WERI-Rb-1 (cell line): ENCODE results near the gene ARID3C.

Source experiments
- DNase-seq: peaks from one replicate; pipeline ENCODE4 v3.0.0-alpha.2; 2020
- H3K27ac ChIP-seq: fragments of 250-450 bp; sonication (Bioruptor Pico); 2 replicates; pipeline ENCODE4 v1.5.1; 2020; ENCODE audit warnings: mild to moderate bottlenecking, moderate library complexity
- H3K27me3 ChIP-seq: fragments of 250-450 bp; sonication (Bioruptor Pico); 2 replicates; pipeline ENCODE4 v1.5.1; 2021; ENCODE audit warnings: mild to moderate bottlenecking, low read depth, moderate library complexity; ENCODE audit not compliant: insufficient read depth, severe bottlenecking
- H3K36me3 ChIP-seq: fragments of 250-450 bp; sonication (Bioruptor Pico); 2 replicates; pipeline ENCODE4 v1.5.1; 2020; ENCODE audit warnings: mild to moderate bottlenecking, moderate library complexity
- H3K4me3 ChIP-seq: 2 replicates; pipeline ENCODE4 v1.5.1; 2011; ENCODE audit warnings: low read depth, mild to moderate bottlenecking, control low read depth, low read length
- H3K9me3 ChIP-seq: fragments of 250-450 bp; sonication (Bioruptor Pico); 2 replicates; pipeline ENCODE4 v1.5.1; 2021; ENCODE audit warnings: mild to moderate bottlenecking, moderate library complexity; ENCODE audit not compliant: severe bottlenecking
- TF ChIP-seq, protein P1 (sequence below): IDR thresholded peaks from 2 replicates; pipeline ENCODE4 v1.5.1; 2011; ENCODE audit warnings: low read depth, mild to moderate bottlenecking, control low read depth, inconsistent platforms, low read length

The ARID3C gene

DNA sequence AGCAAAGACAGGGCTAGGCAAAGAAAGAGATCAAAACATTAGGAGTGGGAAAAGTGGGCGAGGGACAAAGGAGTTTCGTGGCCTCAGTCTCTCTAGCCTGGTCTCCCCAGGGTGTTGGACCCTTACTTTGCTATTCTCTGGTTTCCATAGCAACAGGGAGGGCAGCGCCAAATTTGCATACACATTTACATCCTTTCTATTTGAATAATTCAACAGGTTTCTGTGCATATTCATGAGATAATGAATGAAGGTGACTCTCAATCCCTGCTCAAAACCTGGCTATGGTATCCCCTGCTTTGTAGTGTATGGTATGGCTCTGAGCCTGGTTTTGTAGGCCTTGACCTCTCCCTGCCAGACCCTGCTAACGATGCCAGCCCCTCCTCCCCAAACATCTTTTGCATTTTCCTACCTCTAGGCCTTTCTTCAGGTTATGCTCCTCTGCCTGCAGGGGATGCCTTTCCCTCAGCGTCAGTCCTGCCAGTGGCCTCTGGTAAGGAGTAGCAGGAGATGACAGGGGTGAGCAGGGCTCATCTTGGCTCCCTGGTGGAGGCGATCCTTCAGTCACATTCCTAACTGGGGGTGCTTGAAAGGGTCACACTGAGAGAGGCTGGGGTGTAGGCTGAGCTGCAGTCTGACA is 26.8 kb downstream of the ARID3C start:
- H3K27ac ChIP-seq, result no peak overlapping the region
- TF ChIP-seq, protein P1, sequence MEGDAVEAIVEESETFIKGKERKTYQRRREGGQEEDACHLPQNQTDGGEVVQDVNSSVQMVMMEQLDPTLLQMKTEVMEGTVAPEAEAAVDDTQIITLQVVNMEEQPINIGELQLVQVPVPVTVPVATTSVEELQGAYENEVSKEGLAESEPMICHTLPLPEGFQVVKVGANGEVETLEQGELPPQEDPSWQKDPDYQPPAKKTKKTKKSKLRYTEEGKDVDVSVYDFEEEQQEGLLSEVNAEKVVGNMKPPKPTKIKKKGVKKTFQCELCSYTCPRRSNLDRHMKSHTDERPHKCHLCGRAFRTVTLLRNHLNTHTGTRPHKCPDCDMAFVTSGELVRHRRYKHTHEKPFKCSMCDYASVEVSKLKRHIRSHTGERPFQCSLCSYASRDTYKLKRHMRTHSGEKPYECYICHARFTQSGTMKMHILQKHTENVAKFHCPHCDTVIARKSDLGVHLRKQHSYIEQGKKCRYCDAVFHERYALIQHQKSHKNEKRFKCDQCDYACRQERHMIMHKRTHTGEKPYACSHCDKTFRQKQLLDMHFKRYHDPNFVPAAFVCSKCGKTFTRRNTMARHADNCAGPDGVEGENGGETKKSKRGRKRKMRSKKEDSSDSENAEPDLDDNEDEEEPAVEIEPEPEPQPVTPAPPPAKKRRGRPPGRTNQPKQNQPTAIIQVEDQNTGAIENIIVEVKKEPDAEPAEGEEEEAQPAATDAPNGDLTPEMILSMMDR, result 0 out of 2 replicates have a peak, but pooled peaks have one; percentile 2
- no peak for DNase-seq
- H3K9me3 ChIP-seq, result no peaks in the 10 kb centered on the region
- H3K27me3 ChIP-seq, result no peaks in the 10 kb centered on the region
- H3K36me3 ChIP-seq, result no peaks in the 10 kb centered on the region
- no peak overlapping the region for H3K4me3 ChIP-seq

DNA sequence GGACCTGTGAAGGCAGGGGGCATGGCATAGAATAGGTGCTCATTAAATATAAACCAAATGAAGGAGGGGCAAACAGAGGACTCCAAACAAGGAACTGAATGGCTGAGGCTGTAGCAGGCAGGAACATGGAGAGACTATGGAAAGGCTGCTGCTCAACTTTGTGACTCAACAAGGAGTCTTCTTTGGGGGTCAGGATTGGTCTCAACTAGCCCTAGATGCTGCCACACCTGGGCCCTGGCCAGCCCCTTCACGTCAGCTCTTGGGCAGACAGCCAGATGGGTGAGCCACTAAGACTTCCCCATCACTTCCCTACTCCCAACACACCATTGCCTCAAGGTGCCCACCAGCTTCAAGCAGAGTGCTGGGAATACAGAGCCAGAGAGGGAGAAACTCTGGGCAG is 28.0 kb downstream of the ARID3C start:
- TF ChIP-seq, protein P1, result no peak
- H3K9me3 ChIP-seq, result no peaks in the 10 kb centered on the region

DNA sequence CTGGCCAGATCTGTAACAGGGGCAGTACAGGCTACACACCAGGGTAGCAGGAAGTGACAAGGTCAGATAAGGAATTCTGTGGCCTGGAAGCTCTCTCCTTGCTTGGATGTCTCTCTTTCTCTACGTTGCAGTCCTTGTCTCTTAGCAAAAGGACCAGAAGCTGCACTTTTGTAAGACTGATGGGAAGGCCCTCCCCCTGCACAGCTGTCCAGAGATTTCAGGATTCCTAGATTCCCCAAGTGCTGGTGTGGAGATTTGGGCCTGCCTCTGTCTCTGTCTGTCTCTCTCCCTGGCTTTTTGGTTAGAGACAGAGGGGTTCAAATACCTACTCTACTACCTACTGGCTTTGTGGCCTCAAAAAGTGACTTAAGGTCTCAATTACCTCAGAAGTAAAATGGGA is 29.3 kb downstream of the ARID3C start:
- DNase-seq, result no peak
- H3K4me3 ChIP-seq, result no peak overlapping the region
- TF ChIP-seq, protein P1, result no peak
- no peaks in the 10 kb centered on the region for H3K9me3 ChIP-seq
- H3K27me3 ChIP-seq, result no peaks in the 10 kb centered on the region
- H3K27ac ChIP-seq, result no peak overlapping the region
- no peaks in the 10 kb centered on the region for H3K36me3 ChIP-seq

More for the DNA sequence above, 28.0 kb downstream of the ARID3C start:
- H3K27me3 ChIP-seq, result no peaks in the 10 kb centered on the region
- H3K4me3 ChIP-seq, result no peak overlapping the region
- no peak overlapping the region for H3K27ac ChIP-seq
- DNase-seq, result no peak
- H3K36me3 ChIP-seq, result no peaks in the 10 kb centered on the region

DNA sequence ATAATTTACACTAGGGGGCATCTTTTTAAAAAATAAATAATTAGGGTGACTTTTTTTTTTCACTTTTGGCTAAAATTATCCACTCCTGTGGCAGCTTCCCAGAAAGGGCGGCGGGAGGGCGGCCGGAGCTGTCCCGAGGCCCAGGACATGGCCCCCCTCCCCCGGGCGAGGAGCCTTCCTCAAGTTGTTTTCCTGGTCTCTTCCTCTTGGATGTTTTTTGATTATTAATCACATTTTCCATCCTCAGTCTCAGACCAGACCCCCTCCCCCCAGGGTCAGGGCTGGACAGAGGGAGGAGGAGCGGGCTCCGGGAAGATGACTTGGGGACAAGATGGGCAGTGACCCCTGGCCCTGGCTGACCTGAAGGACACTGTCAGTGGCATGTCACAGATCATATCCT is 34.7 kb downstream of the ARID3C start:
- no peak for DNase-seq
- Histone ChIP-seq H3K9me3 (no peaks in the 10 kb centered on the region), H3K36me3 (no peaks in the 10 kb centered on the region), H3K27me3 (peaks cover 15% of the 10 kb centered on the region), H3K27ac (no peak overlapping the region), H3K4me3 (no peak overlapping the region)
- TF ChIP-seq, protein P1, result no peak

DNA sequence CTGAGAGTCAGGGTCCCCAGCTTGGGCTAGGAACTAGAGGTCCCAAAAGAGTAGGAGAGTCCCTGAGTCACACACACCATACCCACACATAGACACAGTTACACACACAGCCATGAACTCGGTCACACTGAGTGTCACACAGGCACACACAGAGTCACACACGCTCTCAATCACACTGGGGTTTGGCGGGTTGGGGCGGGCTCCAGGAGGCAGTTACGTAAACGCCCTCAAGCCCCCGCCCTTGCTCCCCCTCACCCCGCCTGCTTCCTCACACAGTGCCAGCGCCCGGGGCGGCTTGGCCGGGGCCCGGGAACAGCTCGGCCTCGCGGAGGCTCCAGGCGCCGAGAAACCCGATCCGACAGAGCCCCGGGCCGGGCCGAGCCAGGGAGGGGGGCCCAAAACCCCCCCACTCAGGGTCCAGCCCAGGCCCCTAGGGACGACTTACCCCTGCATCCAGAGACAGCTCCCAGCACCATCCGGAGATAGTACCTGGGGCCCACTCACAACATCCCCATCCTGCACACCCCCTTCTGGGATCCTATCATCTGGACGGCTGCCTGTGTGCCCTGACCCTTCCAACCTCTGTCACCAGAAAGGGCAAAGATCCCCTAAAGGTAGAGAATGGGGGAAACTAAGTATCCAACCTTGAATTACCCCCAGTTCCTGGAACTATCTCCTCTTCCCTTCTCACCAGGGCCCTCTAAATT is 35.8 kb downstream of the ARID3C start:
- Histone ChIP-seq H3K9me3 (no peaks in the 10 kb centered on the region), H3K36me3 (no peaks in the 10 kb centered on the region), H3K4me3 (no peak overlapping the region), H3K27me3 (peaks cover 15% of the 10 kb centered on the region), H3K27ac (no peak overlapping the region)
- no peak for DNase-seq
- TF ChIP-seq, protein P1, result no peak
